Measurements from ENCODE around the gene MT4.

Gene MT4

DNA sequence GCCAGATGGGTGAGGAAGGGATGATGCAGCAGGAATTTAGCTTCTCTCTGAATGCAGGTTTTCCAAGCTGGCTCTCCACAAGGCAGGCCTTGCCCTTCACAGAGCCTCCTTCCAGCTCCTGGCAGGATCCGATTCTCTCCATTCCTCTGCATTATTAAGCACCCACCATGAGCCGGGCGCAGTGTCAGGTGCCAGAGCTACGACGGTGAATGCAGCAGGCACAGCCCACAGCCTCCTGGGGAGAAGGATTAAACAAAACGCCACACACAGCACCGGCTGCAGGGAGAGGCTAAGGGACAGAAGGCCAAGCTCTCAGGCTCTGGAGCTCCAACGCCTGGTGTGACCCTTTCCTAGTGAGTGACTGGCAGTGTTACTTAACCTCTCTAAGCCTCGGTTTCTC lies 36.5 kb downstream of the MT4 start:
- peak in 4 of 56 donors; percentile 18 to 46 (median 27) for DNase-seq

DNA sequence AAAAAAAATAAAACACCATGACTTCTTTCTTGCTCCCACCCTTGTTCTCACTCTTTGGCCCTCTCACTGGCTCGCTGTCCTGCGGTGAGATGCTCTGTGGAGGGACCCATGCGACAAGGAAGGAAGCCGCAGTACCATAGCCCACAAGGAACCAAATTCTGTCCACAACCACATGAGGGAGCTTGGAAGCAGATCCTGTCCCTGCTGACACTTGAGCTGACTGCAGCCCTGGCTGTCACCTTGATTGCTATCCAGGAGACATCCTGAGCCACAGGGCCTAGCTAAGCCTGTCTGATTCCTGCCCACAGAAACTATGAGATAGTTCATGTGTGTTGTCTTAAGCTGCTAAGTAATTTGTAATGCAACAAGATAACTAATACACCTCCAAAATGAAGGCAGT lies 38.7 kb downstream of the MT4 start:
- DNase-seq: peak in 23 of 56 donors; percentile 11 to 63 (median 42)

DNA sequence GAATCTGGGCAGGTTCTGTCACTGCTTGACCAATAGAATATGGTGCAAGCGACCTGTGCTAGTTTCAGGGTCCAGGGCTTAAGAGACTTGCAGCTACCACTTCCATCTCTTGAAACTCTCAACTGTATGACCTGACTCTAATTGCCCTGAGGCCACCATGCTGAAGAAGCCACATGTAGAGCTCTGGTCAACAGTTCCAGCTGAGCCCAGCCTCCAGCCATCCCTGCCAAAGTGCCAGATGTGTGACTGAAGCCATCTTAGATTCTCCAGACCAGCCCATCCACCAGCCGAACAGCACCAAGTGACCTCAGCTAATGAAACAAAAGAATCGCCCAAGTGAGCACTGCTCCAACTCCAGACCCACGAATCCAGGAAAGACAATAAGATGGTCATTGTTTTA lies 40.1 kb downstream of the MT4 start:
- DNase-seq: no peak

DNA sequence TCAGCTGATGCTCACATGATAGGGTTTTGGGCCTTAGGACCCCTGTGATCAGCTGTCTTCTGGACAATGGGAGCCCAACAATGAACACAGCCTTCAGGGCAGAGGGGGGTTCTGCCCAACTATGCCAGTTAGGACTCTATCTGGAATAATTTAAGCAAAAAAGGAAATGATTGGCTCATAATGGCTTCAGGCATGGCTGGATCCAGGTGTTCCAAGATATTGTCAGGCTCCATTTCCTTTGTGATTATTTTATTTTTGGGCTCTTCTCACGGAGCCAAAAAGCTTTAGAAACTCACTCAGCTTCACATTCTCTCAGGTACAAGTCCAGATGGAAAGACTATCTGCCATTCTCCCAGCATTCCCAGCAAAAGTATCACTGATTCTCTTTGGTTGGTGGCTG lies 40.6 kb downstream of the MT4 start:
- no peak for DNase-seq

DNA sequence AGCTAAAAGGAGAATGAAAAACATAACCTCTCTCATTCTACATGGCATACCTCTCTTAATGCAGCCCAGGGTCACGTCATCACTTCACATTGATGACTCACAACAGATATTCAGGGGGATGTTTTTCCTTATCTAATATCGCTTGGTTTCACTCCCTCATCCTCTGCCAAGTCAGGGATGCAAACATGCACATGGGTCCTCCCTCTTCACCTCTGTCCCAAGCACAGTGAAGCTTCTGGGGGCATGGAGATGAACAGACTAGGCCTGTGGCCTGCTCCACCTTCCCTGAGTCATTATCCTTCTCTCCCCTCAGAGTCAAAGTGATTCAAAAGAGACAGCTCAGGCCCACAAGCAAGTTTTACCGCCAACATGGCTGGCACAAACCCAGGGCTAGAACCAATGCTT lies 41.2 kb downstream of the MT4 start:
- peak in 3 of 56 donors; percentile 16 to 63 (median 32) for DNase-seq

DNA sequence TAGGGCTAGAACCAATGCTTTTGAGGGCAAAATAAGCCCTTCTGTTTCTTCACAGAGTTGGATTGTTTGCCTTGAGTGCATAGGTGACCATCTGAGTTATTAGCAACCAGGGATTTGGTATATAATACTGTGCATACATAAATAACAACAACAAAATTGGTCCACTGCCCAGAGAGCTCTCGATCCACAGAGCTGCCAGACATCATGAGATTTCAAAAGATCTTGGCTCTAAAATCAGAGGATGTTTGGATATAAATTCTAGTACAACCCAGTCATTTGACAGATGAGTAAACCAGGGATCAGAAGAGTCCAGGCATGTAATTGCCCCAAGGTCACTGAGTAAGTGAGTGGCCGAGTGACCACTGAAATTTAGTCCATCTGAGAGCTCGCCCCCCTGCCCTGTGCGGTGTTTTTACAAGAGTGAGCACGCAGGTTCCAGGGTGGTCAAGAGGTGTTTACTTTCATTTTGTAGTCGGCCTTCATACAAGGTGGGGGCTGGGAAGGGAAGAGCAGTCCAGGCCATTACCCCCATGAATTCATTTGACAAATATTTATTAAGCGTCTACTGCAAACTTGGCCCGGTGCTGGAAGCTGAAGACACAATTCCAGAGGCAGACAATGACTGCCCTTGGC lies 41.7 kb downstream of the MT4 start:
- peak in 1 of 56 donors; percentile 63 for DNase-seq

DNA sequence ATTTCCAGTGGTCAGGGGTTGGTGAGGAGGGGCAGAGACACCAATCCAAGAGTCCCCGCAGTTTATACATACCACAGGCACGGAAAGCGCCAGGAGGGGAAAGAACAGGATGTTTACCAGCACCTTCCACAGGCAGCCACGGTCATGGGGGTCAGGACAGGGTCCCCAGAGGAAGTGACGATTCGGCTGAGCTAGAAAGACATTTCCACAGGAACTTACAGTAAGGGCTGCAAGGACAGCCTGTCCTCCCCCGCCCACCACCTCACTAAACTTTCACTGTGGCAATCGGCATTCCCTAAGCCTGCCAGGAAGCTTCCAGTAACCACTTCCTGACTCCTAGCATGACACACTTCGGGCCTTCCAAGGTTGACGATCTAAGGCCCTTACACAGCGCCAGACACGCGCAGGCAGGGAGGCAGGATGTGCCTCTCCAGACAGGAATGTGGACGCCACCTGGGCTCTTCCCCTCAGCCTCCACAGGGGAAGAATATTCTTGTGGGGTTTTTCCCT lies 42.3 kb downstream of the MT4 start:
- peak in 1 of 56 donors; percentile 42 for DNase-seq

DNA sequence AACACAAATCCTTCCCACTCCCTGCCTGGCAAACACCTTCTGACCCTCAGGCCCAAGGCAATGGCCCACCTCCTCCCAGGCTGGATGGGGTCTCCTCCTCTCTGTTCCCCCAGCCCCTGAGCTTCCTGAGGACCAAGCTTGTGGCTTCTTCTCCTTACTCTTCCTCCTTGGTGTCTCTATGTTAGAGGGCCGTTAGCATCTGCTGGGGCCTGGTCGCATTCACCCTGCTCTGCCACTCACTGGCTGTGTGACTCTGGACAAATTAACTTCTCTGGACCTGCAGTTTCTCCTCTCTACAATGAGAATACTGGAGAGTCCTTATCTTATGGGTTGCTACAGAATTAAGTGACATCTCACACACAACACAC lies 42.8 kb downstream of the MT4 start:
- DNase-seq: no peak

DNA sequence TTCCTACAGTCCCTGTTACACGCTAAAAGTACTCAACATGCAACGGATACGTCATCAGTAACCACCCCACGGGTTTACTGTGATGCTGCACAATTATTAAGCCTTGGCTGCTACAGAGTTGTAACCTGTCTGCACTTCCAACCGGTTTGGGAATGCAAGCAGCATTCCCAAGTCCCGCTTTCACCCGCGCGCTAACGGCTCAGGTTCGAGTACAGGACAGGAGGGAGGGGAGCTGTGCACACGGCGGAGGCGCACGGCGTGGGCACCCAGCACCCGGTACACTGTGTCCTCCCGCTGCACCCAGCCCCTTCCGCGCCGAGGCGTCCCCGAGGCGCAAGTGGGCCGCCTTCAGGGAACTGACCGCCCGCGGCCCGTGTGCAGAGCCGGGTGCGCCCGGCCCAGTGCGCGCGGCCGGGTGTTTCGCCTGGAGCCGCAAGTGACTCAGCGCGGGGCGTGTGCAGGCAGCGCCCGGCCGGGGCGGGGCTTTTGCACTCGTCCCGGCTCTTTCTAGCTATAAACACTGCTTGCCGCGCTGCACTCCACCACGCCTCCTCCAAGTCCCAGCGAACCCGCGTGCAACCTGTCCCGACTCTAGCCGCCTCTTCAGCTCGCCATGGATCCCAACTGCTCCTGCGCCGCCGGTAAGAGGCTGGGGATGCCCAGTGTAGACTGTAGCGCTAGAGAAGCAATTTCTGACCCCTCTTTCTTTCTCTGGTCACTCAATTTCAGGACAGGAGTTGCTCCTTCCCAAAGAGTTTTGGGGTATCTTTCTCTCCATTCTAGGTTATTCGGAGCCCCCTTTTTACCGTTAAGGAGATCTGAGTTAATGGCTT lies 43.4 kb downstream of the MT4 start, which contains the start of gene MT2A:
Gene MT2A (plus strand): TSS at position 542 of the 833 bp plus-strand sequence. CDS start 72 bp downstream, at position 614.
- peak in 55 of 56 donors; percentile 30 to 93 (median 80) for DNase-seq

DNA sequence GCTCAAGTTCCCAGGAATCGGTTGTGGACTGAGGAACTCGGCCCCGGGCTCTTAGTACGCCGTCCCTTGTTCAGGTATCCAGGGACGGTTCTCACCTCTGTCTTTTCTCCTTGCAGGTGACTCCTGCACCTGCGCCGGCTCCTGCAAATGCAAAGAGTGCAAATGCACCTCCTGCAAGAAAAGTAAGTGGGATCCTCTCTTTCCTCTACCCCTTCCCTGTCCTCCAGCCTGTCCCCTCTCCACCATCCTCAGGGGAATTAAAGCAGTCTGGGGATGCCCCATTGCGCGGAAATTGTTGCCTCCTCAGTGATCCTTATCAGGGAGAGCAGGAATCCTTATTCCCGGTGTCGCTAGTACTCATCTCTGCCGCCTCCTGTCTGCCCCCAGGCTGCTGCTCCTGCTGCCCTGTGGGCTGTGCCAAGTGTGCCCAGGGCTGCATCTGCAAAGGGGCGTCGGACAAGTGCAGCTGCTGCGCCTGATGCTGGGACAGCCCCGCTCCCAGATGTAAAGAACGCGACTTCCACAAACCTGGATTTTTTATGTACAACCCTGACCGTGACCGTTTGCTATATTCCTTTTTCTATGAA lies 44.1 kb downstream of the MT4 start:
- peak in 15 of 56 donors; percentile 23 to 59 (median 36) for DNase-seq

DNA sequence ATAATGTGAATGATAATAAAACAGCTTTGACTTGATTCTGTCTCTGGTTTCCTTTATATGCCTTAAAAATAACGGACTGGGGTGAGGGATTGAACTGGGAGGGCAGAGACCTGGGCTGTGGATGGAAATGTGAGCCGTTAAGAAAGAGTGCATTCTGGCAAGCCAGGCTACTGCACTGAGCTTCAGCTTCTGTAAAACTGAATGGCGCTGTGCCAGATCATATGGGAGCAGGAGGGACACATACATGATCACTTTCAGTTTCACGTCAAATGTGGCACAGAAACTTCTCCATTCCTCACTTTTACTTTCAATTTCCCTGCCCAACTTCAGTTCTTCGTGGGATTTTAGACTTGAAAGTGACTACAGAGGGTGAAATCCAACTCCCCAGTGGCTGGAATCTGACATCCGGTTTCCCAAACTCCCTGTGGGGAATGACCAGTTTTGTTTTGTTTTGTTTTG lies 44.6 kb downstream of the MT4 start:
- peak in 23 of 56 donors; percentile 20 to 66 (median 39) for DNase-seq

DNA sequence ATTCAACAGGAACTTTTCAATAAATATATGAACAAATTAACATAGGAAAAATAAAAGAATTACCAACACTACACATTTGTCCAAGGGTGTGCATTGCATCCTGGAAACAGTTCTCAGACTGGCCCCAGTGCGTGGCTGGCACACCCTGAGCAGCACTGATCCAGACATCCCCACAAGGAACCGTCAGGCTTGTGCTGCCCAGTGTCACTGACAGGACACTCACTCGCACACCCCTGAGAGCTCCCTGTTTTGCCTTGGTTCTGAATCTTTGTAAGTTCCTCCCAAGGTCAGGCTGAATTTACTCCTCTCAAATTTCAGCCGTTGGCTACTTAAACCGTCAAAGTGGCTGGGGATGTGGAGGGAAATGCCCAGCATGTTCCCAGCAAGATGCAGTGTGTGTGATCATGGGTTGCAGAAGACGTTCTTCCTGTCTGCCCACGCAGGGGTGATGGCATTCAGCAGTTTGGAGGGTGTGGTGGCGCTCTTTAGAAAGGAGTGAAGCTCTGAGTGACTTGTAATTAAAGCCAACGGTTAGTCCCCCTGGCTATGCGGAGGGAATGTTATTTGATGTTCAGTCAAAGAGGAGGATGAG lies 45.2 kb downstream of the MT4 start:
- peak in 14 of 56 donors; percentile 23 to 59 (median 36) for DNase-seq

DNA sequence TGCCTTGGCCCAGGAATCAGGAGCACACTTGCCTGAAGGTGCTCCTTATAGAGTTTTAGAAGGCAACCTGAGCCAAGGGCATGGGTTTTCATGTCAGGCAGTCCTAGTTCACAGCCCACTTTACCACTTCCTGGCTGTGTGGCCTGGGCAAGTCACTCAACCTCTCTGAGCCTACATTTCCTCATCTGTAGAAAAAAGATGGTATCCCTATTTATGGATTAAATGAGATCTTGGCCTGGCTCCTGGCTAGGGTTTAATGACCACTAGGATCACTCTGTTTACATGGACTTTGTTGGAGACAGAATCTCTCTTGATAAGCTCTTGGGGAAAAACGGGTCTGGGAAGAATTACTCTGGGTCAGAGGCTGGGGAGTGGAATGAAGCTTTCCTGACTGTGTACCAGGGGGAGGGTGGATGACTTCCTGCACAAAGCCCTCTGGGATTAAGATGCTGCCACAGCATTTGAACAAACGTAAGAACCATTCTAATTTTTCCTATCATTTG lies 45.8 kb downstream of the MT4 start:
- no peak for DNase-seq

DNA sequence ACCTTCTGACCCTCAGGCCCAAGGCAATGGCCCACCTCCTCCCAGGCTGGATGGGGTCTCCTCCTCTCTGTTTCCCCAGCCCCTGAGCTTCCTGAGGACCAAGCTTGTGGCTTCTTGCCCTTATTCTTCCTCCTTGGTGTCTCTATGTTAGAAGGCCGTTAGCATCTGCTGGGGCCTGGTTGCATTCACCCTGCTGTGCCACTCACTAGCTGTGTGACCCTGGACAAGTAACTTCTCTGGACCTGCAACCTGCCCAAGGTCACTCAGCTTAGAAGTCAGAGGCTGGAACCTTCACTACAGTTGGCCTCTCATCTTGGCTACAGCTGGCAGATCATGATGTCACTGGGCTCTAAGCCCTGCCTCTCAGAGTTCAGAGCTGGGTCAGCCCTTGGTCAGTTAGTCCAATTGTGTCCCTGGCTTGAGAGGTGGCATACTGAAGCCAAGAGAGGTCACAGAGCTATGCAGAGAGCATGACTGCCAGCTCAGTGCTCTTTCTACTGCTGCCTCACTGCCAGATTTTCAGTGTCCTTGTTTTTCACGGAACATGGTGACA lies 46.5 kb downstream of the MT4 start:
- peak in 11 of 56 donors; percentile 20 to 66 (median 39) for DNase-seq

DNA sequence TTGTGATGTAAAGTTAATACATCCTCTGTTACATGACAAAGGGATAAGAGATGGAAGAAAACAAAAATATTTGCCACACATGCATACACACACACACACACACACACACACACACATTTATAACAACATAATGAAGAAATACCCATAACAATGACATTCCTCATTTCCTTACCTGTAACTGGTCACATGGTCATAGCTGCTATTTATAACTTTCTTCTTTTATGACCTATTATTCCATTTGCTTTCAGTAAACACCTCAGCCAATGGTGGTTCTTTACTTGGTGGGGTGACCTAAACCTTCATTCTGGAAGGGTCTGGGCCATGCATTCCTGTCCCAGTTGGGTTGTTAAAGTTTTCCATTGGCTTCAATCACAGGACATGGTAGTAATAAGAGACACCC lies 48.8 kb downstream of the MT4 start:
- DNase-seq: no peak

DNA sequence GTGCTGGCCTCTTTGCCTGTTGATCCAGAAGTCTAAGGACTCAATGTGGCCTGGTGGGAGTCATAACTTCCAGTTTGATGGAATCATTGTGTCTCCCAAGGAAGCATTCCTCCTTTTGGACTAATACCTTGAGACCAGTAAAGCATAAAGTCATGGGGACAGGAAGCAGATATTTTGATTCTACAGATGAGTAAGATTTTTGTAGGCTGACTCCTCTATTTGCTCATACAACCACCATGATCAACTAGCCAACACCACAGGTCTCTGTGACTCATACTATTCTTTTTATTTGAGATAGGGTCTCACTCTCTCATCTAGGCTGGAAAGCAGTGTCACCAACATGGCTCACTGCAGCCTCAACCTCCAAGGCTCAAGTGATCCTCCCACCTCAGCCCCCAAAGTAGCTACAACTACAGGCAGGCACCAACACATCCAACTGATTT lies 49.7 kb downstream of the MT4 start:
- DNase-seq: no peak

DNA sequence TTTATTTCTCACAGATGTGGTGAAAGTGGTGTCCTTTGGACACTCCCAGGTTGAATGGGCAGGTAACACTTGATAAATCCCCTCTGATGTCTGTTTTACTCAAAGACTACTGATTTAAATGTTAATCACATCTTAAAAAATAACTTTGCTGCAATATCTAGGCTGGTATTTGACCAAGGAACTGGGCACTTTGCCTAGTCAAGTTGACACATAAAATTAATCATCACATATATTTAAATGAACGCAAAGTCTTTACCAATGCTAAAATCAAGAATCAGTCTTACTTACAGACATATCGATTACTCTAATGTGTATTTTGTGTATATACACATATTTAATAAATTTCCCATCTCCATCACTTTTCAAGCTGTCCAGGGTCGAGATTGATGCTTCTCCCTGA lies 50.5 kb downstream of the MT4 start:
- DNase-seq: no peak

DNA sequence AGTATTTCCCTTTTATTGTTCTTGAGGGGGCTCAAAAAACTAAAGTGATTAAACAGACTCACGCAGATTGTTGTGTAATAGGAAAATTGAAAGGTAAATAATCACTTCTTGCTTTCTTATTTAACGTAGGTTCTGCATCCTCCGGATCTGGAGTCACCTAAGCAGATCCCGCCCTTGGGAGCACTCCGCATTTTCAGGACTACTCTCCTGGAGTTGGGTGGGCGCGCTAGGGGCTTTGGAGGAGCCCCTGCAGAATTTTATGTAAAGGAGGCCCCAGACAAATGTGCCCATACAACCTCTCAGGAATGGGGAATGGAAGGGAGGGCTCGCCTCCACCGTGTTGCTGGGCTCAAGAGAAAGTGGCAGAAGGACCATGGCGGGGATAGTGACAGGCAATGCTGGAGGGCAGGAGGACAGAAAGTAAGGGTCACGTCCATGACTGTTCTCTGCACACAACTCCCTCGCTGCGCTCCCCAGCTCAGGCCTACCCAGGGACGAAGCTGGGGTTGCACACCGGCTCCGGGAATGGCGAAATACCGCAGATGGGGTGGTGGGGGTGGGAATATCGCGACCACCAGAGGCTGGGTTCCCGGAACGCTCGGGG lies 51.8 kb downstream of the MT4 start:
- DNase-seq: no peak

DNA sequence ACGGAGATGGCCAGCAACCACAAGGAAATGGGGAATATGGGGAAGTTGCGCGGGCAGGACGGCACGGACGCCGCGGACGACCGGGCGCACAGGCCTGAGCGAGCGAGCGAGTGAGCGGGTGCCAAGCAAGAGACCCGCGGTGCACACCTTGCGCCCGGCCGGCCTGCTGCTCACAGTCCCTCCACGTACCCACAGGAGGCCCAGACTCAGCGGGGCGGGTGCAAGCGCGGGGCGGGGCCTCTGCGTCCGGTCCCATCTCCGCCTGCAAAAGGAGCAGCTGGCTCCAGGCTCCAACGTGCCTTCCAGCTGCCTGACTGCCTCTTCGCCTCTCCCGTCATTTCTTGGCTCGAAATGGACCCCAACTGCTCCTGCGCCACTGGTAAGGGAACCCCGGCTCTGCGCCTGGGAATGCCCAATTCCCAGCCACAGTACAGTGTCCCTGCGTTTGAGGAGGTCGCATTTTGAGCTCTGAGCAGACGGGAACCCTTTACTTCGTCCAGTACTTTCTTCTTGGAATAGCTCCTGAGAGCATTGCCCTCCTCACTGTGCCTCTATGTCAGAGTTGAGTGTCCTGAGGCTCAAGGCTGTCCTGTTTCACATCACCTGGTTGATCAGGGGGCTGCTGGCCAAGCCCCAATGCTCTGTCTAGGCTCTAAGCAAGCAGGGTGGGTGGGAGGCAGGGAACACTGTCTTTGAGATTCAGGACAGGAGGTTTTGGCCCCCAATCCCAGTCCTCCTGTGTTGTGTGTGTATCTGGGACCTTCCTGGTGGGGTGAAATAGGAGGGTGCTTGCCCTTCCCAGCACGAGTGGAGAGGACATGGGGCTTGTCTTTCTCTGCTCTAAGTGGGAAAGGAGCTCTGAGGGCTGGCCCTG lies 52.6 kb downstream of the MT4 start:
- DNase-seq: peak in 29 of 56 donors; percentile 18 to 72 (median 42)
